Measurements from ENCODE around the gene EEF1B2. TPM values are rescaled to one million over a fixed set of nuclear protein-coding genes. Genes with fewer than 3 reads are reported as not detected.

EEF1B2 gene
- total and polyA plus RNA-seq, 2 of the 13 experiments (the other 11 are each of a cell fraction or from before 2014, with no cell fraction given), result 1,284 to 1,731 TPM

- TF ChIP-seq IRF9 (CRISPR knock-in tag; IDR thresholded peaks at IDR 0.05; ENCODE audit: borderline replicate concordance) (no peak), PPARG (CRISPR knock-in tag; conservative IDR thresholded peaks at IDR 0.05) (peak; percentile 86), JUNB (CRISPR knock-in tag; IDR thresholded peaks at IDR 0.05; ENCODE audit: borderline replicate concordance) (no peak), THYN1 (CRISPR knock-in tag; IDR thresholded peaks at IDR 0.05; ENCODE audit: borderline replicate concordance, low read depth) (no peak), ZMAT5 (CRISPR knock-in tag; IDR thresholded peaks at IDR 0.05; ENCODE audit: borderline replicate concordance, low read depth) (no peak), ZBTB20 (CRISPR knock-in tag; IDR thresholded peaks at IDR 0.05; ENCODE audit: borderline replicate concordance, low read depth) (0 out of 2 replicates have a peak, but pooled peaks have one; percentile 50), GATAD2A (CRISPR knock-in tag; IDR thresholded peaks at IDR 0.05) (peak; percentile 77), RFXAP (CRISPR knock-in tag; IDR thresholded peaks at IDR 0.05; ENCODE audit: borderline replicate concordance) (no peak), NCOA5 (CRISPR knock-in tag; IDR thresholded peaks at IDR 0.05) (no peak), SMYD3 (CRISPR knock-in tag; IDR thresholded peaks at IDR 0.05) (no peak), ARID5B (CRISPR knock-in tag; IDR thresholded peaks at IDR 0.05) (peak; percentile 78), ZNF598 (CRISPR knock-in tag; IDR thresholded peaks at IDR 0.05; ENCODE audit: borderline replicate concordance) (0 out of 2 replicates have a peak, but pooled peaks have one; percentile 48), POLR2A (IDR thresholded peaks at IDR 0.05; ENCODE audit: insufficient read depth in 1 of 2, low read depth in 2 of 2, low read length in 2 of 2) (peak; percentile 16 to 37; a peak in 2 of 4 replicates), ZXDC (CRISPR knock-in tag; IDR thresholded peaks at IDR 0.05) (no peak), ZNF552 (CRISPR knock-in tag; IDR thresholded peaks at IDR 0.05; ENCODE audit: borderline replicate concordance) (no peak), CBX5 (CRISPR knock-in tag; IDR thresholded peaks at IDR 0.05; ENCODE audit: borderline replicate concordance) (peak; percentile 56; the same call in 1 of the 2 replicates), THRA (CRISPR knock-in tag; IDR thresholded peaks at IDR 0.05; ENCODE audit: borderline replicate concordance) (no peak; the same call in 1 of the 2 replicates), TOE1 (CRISPR knock-in tag; IDR thresholded peaks at IDR 0.05) (no peak), KLF16 (CRISPR knock-in tag; IDR thresholded peaks at IDR 0.05) (peak in 1 of 2 experiments; percentile 44; a peak in 1 of 4 replicates), ATM (IDR thresholded peaks at IDR 0.05; ENCODE audit: borderline replicate concordance) (no peak), MEF2D (CRISPR knock-in tag; IDR thresholded peaks at IDR 0.05) (peak; percentile 58; the same call in 1 of the 2 replicates), ZNF329 (CRISPR knock-in tag; IDR thresholded peaks at IDR 0.05; ENCODE audit: low read depth) (no peak)
Measured at GRCh38 chr2:206160807-206161179, 1.1 kb downstream of the EEF1B2 start (continued).
